ENCODE measurements around the gene ZMAT3.

The ZMAT3 gene

DNA sequence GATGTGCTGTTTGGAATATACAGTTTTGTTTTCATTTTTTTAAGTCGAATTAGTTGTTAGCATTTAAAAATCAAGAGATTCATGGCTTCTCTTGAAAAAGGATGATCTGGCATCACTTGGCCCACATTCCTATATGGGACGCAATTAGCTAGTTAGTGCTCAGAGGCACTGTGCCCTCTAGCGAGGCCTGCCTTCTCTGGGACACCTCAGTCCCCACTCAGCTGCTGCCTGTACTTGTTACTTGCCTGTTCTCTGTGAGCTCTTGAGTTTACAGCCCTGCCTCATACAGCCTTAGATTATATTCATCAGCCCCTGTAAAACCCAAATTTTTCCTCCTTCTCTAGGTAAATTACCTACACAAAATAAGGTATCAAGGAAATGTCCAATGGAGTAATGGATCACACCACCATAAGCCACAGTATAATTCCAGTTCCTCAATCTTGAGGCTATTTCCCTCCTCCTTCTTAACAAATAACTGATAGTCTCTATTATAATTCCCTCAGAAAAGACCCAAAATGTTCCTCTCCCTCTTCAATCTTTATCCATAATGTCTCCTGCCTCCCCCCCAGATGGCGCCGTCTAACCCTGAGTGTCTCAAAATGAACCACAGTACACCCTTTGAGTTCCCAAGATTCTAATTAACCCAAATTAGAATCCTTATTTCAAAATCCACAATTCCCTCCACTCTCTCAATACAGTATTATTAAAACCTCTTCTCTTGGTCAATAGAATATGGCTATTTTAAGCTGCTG, 2.7 kb downstream of the ZMAT3 start:
- H3K9me3 ChIP-seq (ENCODE audit: insufficient read depth, low read depth, low read length), result no peaks in the 10 kb centered on the region
- TF ChIP-seq EZH2phosphoT487 (IDR thresholded peaks at IDR 0.05; ENCODE audit: borderline replicate concordance), result no peak
- TF ChIP-seq, protein P1, sequence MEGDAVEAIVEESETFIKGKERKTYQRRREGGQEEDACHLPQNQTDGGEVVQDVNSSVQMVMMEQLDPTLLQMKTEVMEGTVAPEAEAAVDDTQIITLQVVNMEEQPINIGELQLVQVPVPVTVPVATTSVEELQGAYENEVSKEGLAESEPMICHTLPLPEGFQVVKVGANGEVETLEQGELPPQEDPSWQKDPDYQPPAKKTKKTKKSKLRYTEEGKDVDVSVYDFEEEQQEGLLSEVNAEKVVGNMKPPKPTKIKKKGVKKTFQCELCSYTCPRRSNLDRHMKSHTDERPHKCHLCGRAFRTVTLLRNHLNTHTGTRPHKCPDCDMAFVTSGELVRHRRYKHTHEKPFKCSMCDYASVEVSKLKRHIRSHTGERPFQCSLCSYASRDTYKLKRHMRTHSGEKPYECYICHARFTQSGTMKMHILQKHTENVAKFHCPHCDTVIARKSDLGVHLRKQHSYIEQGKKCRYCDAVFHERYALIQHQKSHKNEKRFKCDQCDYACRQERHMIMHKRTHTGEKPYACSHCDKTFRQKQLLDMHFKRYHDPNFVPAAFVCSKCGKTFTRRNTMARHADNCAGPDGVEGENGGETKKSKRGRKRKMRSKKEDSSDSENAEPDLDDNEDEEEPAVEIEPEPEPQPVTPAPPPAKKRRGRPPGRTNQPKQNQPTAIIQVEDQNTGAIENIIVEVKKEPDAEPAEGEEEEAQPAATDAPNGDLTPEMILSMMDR (conservative IDR thresholded peaks at IDR 0.05; ENCODE audit: low read length), result peak; percentile 76
- H3K36me3 ChIP-seq (ENCODE audit: insufficient read depth, low read length), result no peaks in the 10 kb centered on the region
- no peaks in the 10 kb centered on the region for H3K27me3 ChIP-seq (ENCODE audit: insufficient read depth, low read length, poor library complexity, severe bottlenecking)
- H3K79me2 ChIP-seq (ENCODE audit: insufficient read depth, low read length), result peaks cover 37% of the 10 kb centered on the region
- peak overlapping the region; percentile 96 for H3K4me3 ChIP-seq (ENCODE audit: low read length, poor library complexity, severe bottlenecking)
- no peaks in the 10 kb centered on the region for H4K20me1 ChIP-seq (ENCODE audit: insufficient read depth, low read length, poor library complexity, severe bottlenecking)
- peak overlapping the region; percentile 78 for H3K4me2 ChIP-seq (ENCODE audit: low read depth, low read length, poor library complexity, severe bottlenecking)
- no peaks in the 10 kb centered on the region for H3F3A ChIP-seq (ENCODE audit: low read depth)
- H3K9me2 ChIP-seq (replicated peaks; ENCODE audit: low read depth, low read length), result no peaks in the 10 kb centered on the region
- peak overlapping the region; percentile 90 for H3K9ac ChIP-seq (ENCODE audit: low read depth, low read length, poor library complexity, severe bottlenecking)
- peaks cover 37% of the 10 kb centered on the region for H3K4me1 ChIP-seq (ENCODE audit: insufficient read depth, low read length, poor library complexity, severe bottlenecking)
- no peak overlapping the region for H2AFZ ChIP-seq (ENCODE audit: low read length)

DNA sequence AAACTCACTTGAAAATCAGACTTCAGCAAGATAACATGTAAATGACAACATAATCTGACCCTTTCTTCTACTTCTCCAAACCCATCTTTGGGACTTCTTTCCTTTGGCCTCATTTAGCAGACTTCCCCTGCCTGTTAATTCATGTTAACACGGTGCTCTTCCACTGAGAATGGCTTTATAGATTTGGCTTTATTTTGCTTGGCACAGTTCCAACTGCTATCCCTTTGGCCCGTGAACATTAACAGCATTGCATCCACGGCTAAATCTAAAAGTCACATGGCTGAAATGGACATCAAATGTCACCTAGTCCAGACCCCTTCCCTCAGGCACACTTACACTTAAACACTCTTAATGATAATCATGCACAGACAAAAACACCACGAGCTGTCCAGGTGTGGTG, 3.8 kb downstream of the ZMAT3 start:
- H3K4me2 ChIP-seq (ENCODE audit: low read depth, low read length, poor library complexity, severe bottlenecking), result peak overlapping the region; percentile 78
- H3K9me3 ChIP-seq (ENCODE audit: insufficient read depth, low read depth, low read length), result no peaks in the 10 kb centered on the region
- TF ChIP-seq, protein P1 (conservative IDR thresholded peaks at IDR 0.05; ENCODE audit: low read length), result no peak
- TF ChIP-seq EZH2phosphoT487 (IDR thresholded peaks at IDR 0.05; ENCODE audit: borderline replicate concordance), result no peak
- no peaks in the 10 kb centered on the region for H3K27me3 ChIP-seq (ENCODE audit: insufficient read depth, low read length, poor library complexity, severe bottlenecking)
- peak overlapping the region; percentile 14 for H3K4me3 ChIP-seq (ENCODE audit: low read length, poor library complexity, severe bottlenecking)
- H4K20me1 ChIP-seq (ENCODE audit: insufficient read depth, low read length, poor library complexity, severe bottlenecking), result no peaks in the 10 kb centered on the region
- H3K4me1 ChIP-seq (ENCODE audit: insufficient read depth, low read length, poor library complexity, severe bottlenecking), result peaks cover 31% of the 10 kb centered on the region
- no peaks in the 10 kb centered on the region for H3F3A ChIP-seq (ENCODE audit: low read depth)
- no peak overlapping the region for H3K9ac ChIP-seq (ENCODE audit: low read depth, low read length, poor library complexity, severe bottlenecking)
- no peak overlapping the region for H2AFZ ChIP-seq (ENCODE audit: low read length)
- H3K36me3 ChIP-seq (ENCODE audit: insufficient read depth, low read length), result no peaks in the 10 kb centered on the region
- H3K9me2 ChIP-seq (replicated peaks; ENCODE audit: low read depth, low read length), result no peaks in the 10 kb centered on the region
- H3K79me2 ChIP-seq (ENCODE audit: insufficient read depth, low read length), result peaks cover 39% of the 10 kb centered on the region

DNA sequence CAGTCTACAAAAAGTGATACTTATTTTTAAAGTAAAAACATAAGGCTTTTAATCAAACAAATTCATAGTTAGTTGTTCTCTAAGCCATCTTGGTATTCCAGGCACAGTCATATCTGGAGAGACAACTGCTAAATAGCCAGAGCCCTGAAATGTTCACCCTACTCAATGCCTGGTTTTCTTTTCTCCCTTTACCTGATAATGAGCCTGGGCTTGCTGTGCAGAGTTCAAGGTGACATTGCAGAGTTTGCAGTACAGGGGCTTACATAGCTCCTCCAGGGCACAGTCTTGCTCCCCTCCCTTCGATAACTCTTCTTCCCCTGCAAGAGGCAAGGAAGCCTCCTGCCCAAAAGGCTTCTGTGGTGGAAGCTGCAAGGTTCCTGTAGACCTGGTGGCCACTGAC, 4.3 kb downstream of the ZMAT3 start:
- no peaks in the 10 kb centered on the region for H4K20me1 ChIP-seq (ENCODE audit: insufficient read depth, low read length, poor library complexity, severe bottlenecking)
- TF ChIP-seq EZH2phosphoT487 (IDR thresholded peaks at IDR 0.05; ENCODE audit: borderline replicate concordance), result no peak
- TF ChIP-seq, protein P1 (conservative IDR thresholded peaks at IDR 0.05; ENCODE audit: low read length), result no peak
- no peaks in the 10 kb centered on the region for H3K9me3 ChIP-seq (ENCODE audit: insufficient read depth, low read depth, low read length)
- H3K4me1 ChIP-seq (ENCODE audit: insufficient read depth, low read length, poor library complexity, severe bottlenecking), result peaks cover 27% of the 10 kb centered on the region
- peak overlapping the region; percentile 14 for H3K4me3 ChIP-seq (ENCODE audit: low read length, poor library complexity, severe bottlenecking)
- no peak overlapping the region for H3K9ac ChIP-seq (ENCODE audit: low read depth, low read length, poor library complexity, severe bottlenecking)
- H3K36me3 ChIP-seq (ENCODE audit: insufficient read depth, low read length), result no peaks in the 10 kb centered on the region
- peaks cover 43% of the 10 kb centered on the region for H3K79me2 ChIP-seq (ENCODE audit: insufficient read depth, low read length)
- H3K9me2 ChIP-seq (replicated peaks; ENCODE audit: low read depth, low read length), result no peaks in the 10 kb centered on the region
- no peaks in the 10 kb centered on the region for H3F3A ChIP-seq (ENCODE audit: low read depth)
- H2AFZ ChIP-seq (ENCODE audit: low read length), result no peak overlapping the region
- H3K4me2 ChIP-seq (ENCODE audit: low read depth, low read length, poor library complexity, severe bottlenecking), result peak overlapping the region; percentile 78
- H3K27me3 ChIP-seq (ENCODE audit: insufficient read depth, low read length, poor library complexity, severe bottlenecking), result no peaks in the 10 kb centered on the region

Measured in Loucy (cell line).